ENCODE measurements around the gene RUNX3. TPM values are rescaled to one million over a fixed set of nuclear protein-coding genes. Genes with fewer than 3 reads are reported as not detected.

Gene RUNX3
- total and polyA plus RNA-seq, 2 donors (not counting 1 experiment from before 2014, with no cell fraction given), result 86.0 to 127 TPM

DNA sequence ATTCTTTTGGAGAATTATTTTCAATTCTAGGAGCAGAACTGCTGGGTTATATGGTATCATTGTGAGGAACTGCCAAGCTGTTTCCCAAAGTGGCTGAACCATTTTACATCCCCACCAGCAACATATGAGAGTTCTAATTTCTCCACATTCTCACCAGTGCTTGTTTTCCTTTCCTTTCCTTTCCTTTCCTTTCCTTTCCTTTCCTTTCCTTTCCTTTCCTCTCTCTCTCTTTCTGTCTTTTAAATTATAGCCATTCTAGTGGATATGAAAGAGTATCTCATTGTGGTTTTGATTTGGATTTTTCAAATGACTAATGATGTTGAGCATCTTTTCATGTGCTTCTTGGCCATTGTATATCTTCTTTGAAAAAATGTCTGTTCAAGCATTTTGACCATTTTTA is 45.3 kb downstream of the RUNX3 start:
- no peaks in the 10 kb centered on the region for H3K4me1 Mint-ChIP-seq
- no peaks in the 10 kb centered on the region for H4K20me1 ChIP-seq (ENCODE audit: control insufficient read depth, insufficient read depth, low read length, poor library complexity, severe bottlenecking)
- no peak for DNase-seq
- ChIA-PET CTCF (no interaction called here), POLR2A (no interaction called here)
- intact Hi-C loops (cut with micrococcal nuclease), result no loop called here
- H2AFZ ChIP-seq (ENCODE audit: insufficient read depth, low read depth, low read length, poor library complexity, severe bottlenecking), result no peak overlapping the region
- H3K9me3 Mint-ChIP-seq (ENCODE audit: insufficient read depth), result peaks cover 8% of the 10 kb centered on the region
- H3K27ac Mint-ChIP-seq, result no peak overlapping the region
- H3K27ac ChIP-seq (ENCODE audit: low read length in 2 of 2), result no peak overlapping the region
- peaks cover 14% of the 10 kb centered on the region for H3K27me3 Mint-ChIP-seq
- H3K4me1 ChIP-seq (ENCODE audit: control insufficient read depth in 2 of 2, insufficient read depth in 2 of 2, low read length in 2 of 2), result no peaks in the 10 kb centered on the region
- ATAC-seq (ENCODE audit: low read depth), result no peak
- H3K27me3 ChIP-seq (replicated peaks in 1 of 4; ENCODE audit: control extremely low read depth in 1 of 4, control insufficient read depth in 3 of 4, insufficient read depth in 4 of 4, low read length in 3 of 4), result peaks cover 0 to 12% (median 0%) of the 10 kb centered on the region in 4 experiments
- no peak overlapping the region for H3K4me3 ChIP-seq (ENCODE audit: control extremely low read depth in 1 of 5, extremely low read depth in 1 of 5, insufficient read depth in 1 of 5, low read depth in 2 of 5, low read length in 4 of 5)
- no peak overlapping the region for H3K9ac ChIP-seq (ENCODE audit: low read length)
- H3K9me3 ChIP-seq (ENCODE audit: control extremely low read depth in 1 of 3, control insufficient read depth in 2 of 3, insufficient read depth in 1 of 3, low read length in 2 of 3), result peaks cover 0 to 15% (median 5%) of the 10 kb centered on the region in 3 donors
- no peak overlapping the region for H3K4me2 ChIP-seq (replicated peaks; ENCODE audit: low read depth, low read length, poor library complexity, severe bottlenecking)
- no peaks in the 10 kb centered on the region for H3K36me3 ChIP-seq (replicated peaks in 1 of 2; ENCODE audit: control extremely low read depth in 1 of 2, control insufficient read depth in 1 of 2, extremely low read depth in 1 of 2, insufficient read depth in 2 of 2, low read length in 1 of 2)
- no peaks in the 10 kb centered on the region for H3K79me2 ChIP-seq (ENCODE audit: control insufficient read depth, insufficient read depth, low read length)
- H3K4me3 Mint-ChIP-seq, result no peak overlapping the region
- TF ChIP-seq, protein P1, sequence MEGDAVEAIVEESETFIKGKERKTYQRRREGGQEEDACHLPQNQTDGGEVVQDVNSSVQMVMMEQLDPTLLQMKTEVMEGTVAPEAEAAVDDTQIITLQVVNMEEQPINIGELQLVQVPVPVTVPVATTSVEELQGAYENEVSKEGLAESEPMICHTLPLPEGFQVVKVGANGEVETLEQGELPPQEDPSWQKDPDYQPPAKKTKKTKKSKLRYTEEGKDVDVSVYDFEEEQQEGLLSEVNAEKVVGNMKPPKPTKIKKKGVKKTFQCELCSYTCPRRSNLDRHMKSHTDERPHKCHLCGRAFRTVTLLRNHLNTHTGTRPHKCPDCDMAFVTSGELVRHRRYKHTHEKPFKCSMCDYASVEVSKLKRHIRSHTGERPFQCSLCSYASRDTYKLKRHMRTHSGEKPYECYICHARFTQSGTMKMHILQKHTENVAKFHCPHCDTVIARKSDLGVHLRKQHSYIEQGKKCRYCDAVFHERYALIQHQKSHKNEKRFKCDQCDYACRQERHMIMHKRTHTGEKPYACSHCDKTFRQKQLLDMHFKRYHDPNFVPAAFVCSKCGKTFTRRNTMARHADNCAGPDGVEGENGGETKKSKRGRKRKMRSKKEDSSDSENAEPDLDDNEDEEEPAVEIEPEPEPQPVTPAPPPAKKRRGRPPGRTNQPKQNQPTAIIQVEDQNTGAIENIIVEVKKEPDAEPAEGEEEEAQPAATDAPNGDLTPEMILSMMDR (IDR thresholded peaks at IDR 0.05), result no peak
- TF ChIP-seq EZH2 (IDR thresholded peaks at IDR 0.05; ENCODE audit: borderline replicate concordance, insufficient read depth, low read depth, low read length, poor library complexity, severe bottlenecking), result no peak

DNA sequence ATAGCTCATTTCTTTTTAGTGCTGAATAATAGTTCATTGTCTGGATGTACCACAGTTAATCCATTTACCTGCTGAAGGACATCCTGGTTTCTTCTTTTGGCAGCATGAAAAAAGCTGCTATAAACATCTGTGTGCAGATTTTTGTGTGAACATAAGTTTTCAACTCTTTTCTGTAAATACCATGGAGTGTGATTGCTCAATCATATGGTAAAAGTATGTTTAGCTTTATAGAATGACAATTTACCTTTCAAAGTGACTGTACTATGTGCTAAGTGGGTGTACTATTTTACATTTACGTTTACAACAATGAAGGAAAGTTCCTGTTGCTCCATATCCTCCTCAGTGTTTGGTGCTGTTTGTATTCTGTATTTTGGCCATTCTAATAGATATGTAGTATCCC is 49.0 kb downstream of the RUNX3 start:
- H3K4me1 Mint-ChIP-seq, result no peaks in the 10 kb centered on the region
- H4K20me1 ChIP-seq (ENCODE audit: control insufficient read depth, insufficient read depth, low read length, poor library complexity, severe bottlenecking), result no peaks in the 10 kb centered on the region
- no peaks in the 10 kb centered on the region for H3K79me2 ChIP-seq (ENCODE audit: control insufficient read depth, insufficient read depth, low read length)
- no peak overlapping the region for H3K9ac ChIP-seq (ENCODE audit: low read length)
- intact Hi-C loops (cut with micrococcal nuclease), result loop anchor here (1.0 kb wide), 1 partner anchor 40 kb away; no protein-coding TSS in a partner anchor
- peaks cover 0 to 2% (median 0%) of the 10 kb centered on the region in 4 experiments for H3K27me3 ChIP-seq (replicated peaks in 1 of 4; ENCODE audit: control extremely low read depth in 1 of 4, control insufficient read depth in 3 of 4, insufficient read depth in 4 of 4, low read length in 3 of 4)
- H2AFZ ChIP-seq (ENCODE audit: insufficient read depth, low read depth, low read length, poor library complexity, severe bottlenecking), result no peak overlapping the region
- H3K9me3 ChIP-seq (ENCODE audit: control extremely low read depth in 1 of 3, control insufficient read depth in 2 of 3, insufficient read depth in 1 of 3, low read length in 2 of 3), result peaks cover 0 to 15% (median 3%) of the 10 kb centered on the region in 3 donors
- TF ChIP-seq, protein P1 (IDR thresholded peaks at IDR 0.05), result no peak
- TF ChIP-seq EZH2 (IDR thresholded peaks at IDR 0.05; ENCODE audit: borderline replicate concordance, insufficient read depth, low read depth, low read length, poor library complexity, severe bottlenecking), result no peak
- WGBS (ENCODE audit: insufficient coverage), result no CpG with 5 or more reads among the region's 1 CpG
- POLR2A ChIA-PET, result no interaction called here
- H3K9me3 Mint-ChIP-seq (ENCODE audit: insufficient read depth), result peaks cover 8% of the 10 kb centered on the region
- ATAC-seq (ENCODE audit: low read depth) (no peak), DNase-seq (no peak)
- CTCF ChIA-PET, result interaction anchor here (1.4 kb wide), 1 partner anchor 13 kb away, joined by 3 read pairs; no protein-coding TSS in a partner anchor
- no peaks in the 10 kb centered on the region for H3K36me3 ChIP-seq (replicated peaks in 1 of 2; ENCODE audit: control extremely low read depth in 1 of 2, control insufficient read depth in 1 of 2, extremely low read depth in 1 of 2, insufficient read depth in 2 of 2, low read length in 1 of 2)
- no peaks in the 10 kb centered on the region for H3K4me1 ChIP-seq (ENCODE audit: control insufficient read depth in 2 of 2, insufficient read depth in 2 of 2, low read length in 2 of 2)
- H3K27ac ChIP-seq (ENCODE audit: low read length in 2 of 2), result no peak overlapping the region
- H3K4me2 ChIP-seq (replicated peaks; ENCODE audit: low read depth, low read length, poor library complexity, severe bottlenecking), result no peak overlapping the region
- no peak overlapping the region for H3K4me3 ChIP-seq (ENCODE audit: control extremely low read depth in 1 of 5, extremely low read depth in 1 of 5, insufficient read depth in 1 of 5, low read depth in 2 of 5, low read length in 4 of 5)
- no peak overlapping the region for H3K4me3 Mint-ChIP-seq
- H3K27ac Mint-ChIP-seq, result no peak overlapping the region
- H3K27me3 Mint-ChIP-seq, result peaks cover 13% of the 10 kb centered on the region
